Vagina (tissue), 2 donors: ENCODE data around the gene RHOD. TPM values are rescaled to one million over a fixed set of nuclear protein-coding genes. Genes with fewer than 3 reads are reported as not detected.
A peak's percentile ranks its signal among the peaks of the same experiment; 100 is the strongest.

Experiments used
- DNase-seq, 2 donors: peaks; one replicate each; pipeline ENCODE4 v3.0.0-alpha.2; 2017; ENCODE audit errors: extremely low spot score in 2 of 2
- H3K27ac ChIP-seq: fragments of 200-600 bp; sonication (generic); one replicate; pipeline ENCODE4 v1.5.1; 2019
- H3K27me3 ChIP-seq: fragments of 200-600 bp; sonication (generic); one replicate; pipeline ENCODE4 v1.5.1; 2019
- H3K36me3 ChIP-seq, 2 donors: fragments of 200-600 bp; sonication (generic); one replicate each; pipeline ENCODE4 v1.5.1; 2017 to 2019
- H3K4me1 ChIP-seq: fragments of 200-600 bp; sonication (generic); one replicate; pipeline ENCODE4 v1.5.1; 2019
- H3K4me3 ChIP-seq, 2 donors: fragments of 200-600 bp; sonication (generic); 1 replicate in 1 of 2; 2 replicates in 1 of 2; pipeline ENCODE4 v1.5.1; 2016 to 2019
- H3K9me3 ChIP-seq: fragments of 200-600 bp; sonication (generic); one replicate; pipeline ENCODE4 v1.5.1; 2019
- CTCF ChIP-seq, 3 experiments: fragments of 450-650 bp in 2 of 3; fragments of 200-600 bp in 1 of 3; sonication (generic) in 1 of 3; IDR thresholded peaks; one replicate each; pipeline ENCODE4 v1.5.1; 2017 to 2019; ENCODE audit warnings: antibody characterized with exemption in 3 of 3, mild to moderate bottlenecking in 2 of 3, moderate library complexity in 2 of 3
- POLR2A ChIP-seq, 2 donors: fragments of 450-650 bp; IDR thresholded peaks; one replicate each; pipeline ENCODE4 v1.6.1; 2017; ENCODE audit warnings: antibody characterized with exemption in 2 of 2, mild to moderate bottlenecking in 2 of 2, moderate library complexity in 2 of 2
- POLR2AphosphoS5 ChIP-seq, 2 donors: sonication (generic); formaldehyde crosslinking; IDR thresholded peaks; one replicate each; pipeline ENCODE4 v1.9.0; 2017; ENCODE audit warnings: antibody characterized with exemption in 2 of 2, mild to moderate bottlenecking in 2 of 2, low read depth in 1 of 2; ENCODE audit not compliant: insufficient read depth in 1 of 2
- intact Hi-C: fragments of 100-400 bp; cut with DNase I; formaldehyde crosslinking; loops from one replicate; pipeline ENCODE4 v1.15.1; 2023
- total RNA-seq: library from RNA; depleted of rRNA; stranded (reverse); fragments of >200 nt; gene quantifications from one replicate; pipeline ENCODE4 v1.2.3, GENCODE V29; 2016

Gene RHOD
- total RNA-seq, result 26.5 TPM

GRCh38 chr11:67056267-67057204 lies at the start of gene RHOD:
TSS of gene RHOD (plus strand) at chr11:67056847. CDS start at chr11:67056903, 56 bp downstream.
- Histone ChIP-seq H3K9me3 (no peaks in the 10 kb centered on the region), H3K4me1 (peaks cover 14% of the 10 kb centered on the region), H3K27me3 (no peaks in the 10 kb centered on the region), H3K36me3 (no peaks in the 10 kb centered on the region), H3K27ac (peak within 1 kb of the TSS; percentile 85), H3K4me3 (peak within 1 kb of the TSS; percentile 58 to 59)
- TF ChIP-seq POLR2AphosphoS5 (IDR thresholded peaks at IDR 0.05; ENCODE audit: insufficient read depth in 1 of 2, low read depth in 1 of 2), result peak in 1 of 2 donors; percentile 2
- TF ChIP-seq CTCF (IDR thresholded peaks at IDR 0.05), result no peak
- no peak for DNase-seq
- intact Hi-C loops, result no loop called here

DNA sequence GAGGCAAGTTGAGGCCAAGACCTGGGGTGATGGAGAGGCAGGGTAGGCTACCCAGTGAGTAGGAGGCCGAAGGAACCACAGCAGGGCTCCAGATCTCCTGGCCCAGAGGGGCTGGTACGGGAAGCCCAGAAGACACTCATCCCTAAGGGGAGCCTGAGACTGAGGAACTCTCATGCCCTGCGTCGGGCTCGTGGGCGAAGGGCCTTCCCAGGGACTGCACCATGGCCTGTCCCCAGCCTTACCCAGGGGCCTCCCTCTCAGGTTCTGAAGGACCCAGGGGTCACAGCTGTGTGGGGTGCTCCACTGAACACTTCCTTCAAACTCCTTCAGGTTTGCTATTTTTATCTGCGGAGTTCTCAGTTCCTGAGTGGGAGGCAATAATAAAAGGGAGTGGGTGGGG lies 49.5 kb upstream of the RHOD start:
- intact Hi-C loops, result no loop called here
- no peak for DNase-seq

DNA sequence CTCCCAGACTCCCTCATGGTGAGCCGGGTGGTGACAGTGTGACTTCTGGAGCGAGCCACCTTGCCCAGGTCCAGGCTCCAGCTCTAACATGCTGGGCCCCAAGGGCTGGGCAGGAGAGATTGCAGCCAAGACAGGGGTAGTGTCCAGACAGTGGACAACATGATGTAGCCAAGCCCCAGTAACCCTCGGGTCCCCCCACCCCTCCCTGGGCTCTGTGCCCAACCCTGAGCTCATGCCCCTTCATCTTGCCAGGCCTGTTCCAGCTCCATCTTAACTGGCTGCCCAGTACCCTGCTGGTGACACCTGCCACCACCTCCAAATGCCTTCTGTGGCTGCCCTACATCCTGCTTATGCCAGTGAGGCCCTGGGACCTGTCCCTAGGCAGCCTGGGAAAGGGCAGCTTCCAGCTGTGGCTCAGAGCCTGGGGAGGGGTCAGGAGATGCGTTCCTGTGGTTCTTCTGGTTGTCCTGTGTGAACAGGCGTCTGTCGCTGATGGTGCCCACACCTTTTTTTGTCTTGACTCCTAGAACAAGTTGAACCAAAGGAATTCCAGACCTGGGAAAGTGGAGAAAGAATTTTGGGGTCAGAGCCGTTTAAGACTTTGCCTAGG lies 46.2 kb upstream of the RHOD start:
- no peak overlapping the region for H3K4me3 ChIP-seq
- H3K27me3 ChIP-seq, result no peaks in the 10 kb centered on the region
- TF ChIP-seq CTCF (IDR thresholded peaks at IDR 0.05), result no peak
- TF ChIP-seq POLR2AphosphoS5 (IDR thresholded peaks at IDR 0.05; ENCODE audit: insufficient read depth in 1 of 2, low read depth in 1 of 2), result no peak
- TF ChIP-seq POLR2A (IDR thresholded peaks at IDR 0.05), result no peak
- H3K4me1 ChIP-seq, result no peaks in the 10 kb centered on the region
- no peaks in the 10 kb centered on the region for H3K9me3 ChIP-seq
- no peak for DNase-seq
- H3K27ac ChIP-seq, result no peak overlapping the region
- intact Hi-C loops, result no loop called here
- H3K36me3 ChIP-seq, result no peaks in the 10 kb centered on the region

More for the DNA sequence above, 49.5 kb upstream of the RHOD start:
- Histone ChIP-seq H3K4me1 (no peaks in the 10 kb centered on the region), H3K36me3 (no peaks in the 10 kb centered on the region), H3K4me3 (no peak overlapping the region), H3K27me3 (no peaks in the 10 kb centered on the region), H3K9me3 (no peaks in the 10 kb centered on the region), H3K27ac (no peak overlapping the region)
- TF ChIP-seq POLR2A (IDR thresholded peaks at IDR 0.05) (no peak), POLR2AphosphoS5 (IDR thresholded peaks at IDR 0.05; ENCODE audit: insufficient read depth in 1 of 2, low read depth in 1 of 2) (no peak), CTCF (IDR thresholded peaks at IDR 0.05) (no peak)

DNA sequence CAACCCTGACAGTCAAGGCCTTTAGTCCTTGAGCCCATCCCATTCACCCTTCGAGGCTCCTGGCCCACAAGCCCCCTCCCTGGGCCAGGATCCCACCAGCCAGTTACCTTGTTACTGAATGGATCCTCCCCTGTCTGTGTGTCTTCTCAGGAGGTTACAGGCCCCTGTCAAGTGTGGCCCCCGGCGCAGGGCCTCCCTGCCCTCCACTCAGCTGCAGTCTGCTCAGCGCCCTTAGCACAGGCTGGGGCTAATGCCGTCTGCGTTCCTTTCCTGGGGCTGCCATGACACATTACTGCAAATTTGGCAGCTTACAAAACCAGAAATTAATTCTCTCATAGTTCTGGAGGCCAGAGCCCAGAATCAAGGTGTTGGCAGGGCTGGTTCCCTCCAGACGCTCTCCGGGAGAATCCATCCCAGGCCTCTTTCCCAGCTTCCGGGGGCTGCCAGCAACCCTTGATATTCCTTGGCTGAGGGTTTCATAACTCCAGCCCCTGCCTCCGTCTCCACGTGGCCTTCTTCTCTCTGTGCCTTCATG lies 43.1 kb upstream of the RHOD start:
- Histone ChIP-seq H3K9me3 (no peaks in the 10 kb centered on the region), H3K36me3 (no peaks in the 10 kb centered on the region), H3K4me3 (no peak overlapping the region), H3K27me3 (no peaks in the 10 kb centered on the region), H3K27ac (no peak overlapping the region), H3K4me1 (no peaks in the 10 kb centered on the region)
- intact Hi-C loops, result no loop called here
- no peak for DNase-seq
- no peak for TF ChIP-seq CTCF (IDR thresholded peaks at IDR 0.05)
- no peak for TF ChIP-seq POLR2AphosphoS5 (IDR thresholded peaks at IDR 0.05; ENCODE audit: insufficient read depth in 1 of 2, low read depth in 1 of 2)
